ENCODE results near the gene UCHL3. TPM values are rescaled to one million over a fixed set of nuclear protein-coding genes. Genes with fewer than 3 reads are reported as not detected.
A peak's percentile ranks its signal among the peaks of the same experiment; 100 is the strongest.

UCHL3 gene
- total and polyA plus RNA-seq, 2 of the 4 experiments (the other 2 are of a cell fraction) = 63.8 to 68.3 TPM

- peaks cover 10 to 33% of the 10 kb centered on the region in 2 experiments; a peak in 3 of 4 replicates for H3K79me1 ChIP-seq (ENCODE audit: low read depth in 1 of 2, low read length in 2 of 2)
- peaks cover 23% of the 10 kb centered on the region; the same call in 1 of the 2 replicates for H4K20me1 ChIP-seq (ENCODE audit: insufficient read depth, low read length)
- peaks cover under 1% of the 10 kb centered on the region for H3K36me3 ChIP-seq (ENCODE audit: control insufficient read depth, insufficient read depth, low read length)
- H3K9me1 ChIP-seq (ENCODE audit: insufficient read depth, low read length) = peaks cover 8% of the 10 kb centered on the region
- peak; percentile 52 for DNase-seq
- TF ChIP-seq USF2 (IDR thresholded peaks at IDR 0.05; ENCODE audit: low read depth, low read length) = no peak
- peak; percentile 60; the same call in 1 of the 2 replicates for TF ChIP-seq MAZ (IDR thresholded peaks at IDR 0.05; ENCODE audit: borderline replicate concordance, low read depth, low read length)
- no peak for TF ChIP-seq ELK1 (IDR thresholded peaks at IDR 0.05; ENCODE audit: borderline replicate concordance, low read depth, low read length)
- BruUV-seq (replicated peaks) = no TSS peak
- dilution Hi-C loops (cut with HindIII; ENCODE audit: low sequenced_read_pairs, unreplicated experiment) = no loop called here
- peak within 1 kb of the TSS; percentile 98 for H3K4ac ChIP-seq (ENCODE audit: low read depth, low read length)
- peak; percentile 68 for ATAC-seq (ENCODE audit: low read depth)
- H4K8ac ChIP-seq (ENCODE audit: low read depth in 2 of 2, low read length in 2 of 2) = peak within 1 kb of the TSS; percentile 85 to 94
- peak within 1 kb of the TSS; percentile 77; the same call in 2 of the 3 replicates for H2BK15ac ChIP-seq (ENCODE audit: low read depth, low read length)
- H3K9me3 ChIP-seq (ENCODE audit: control insufficient read depth, insufficient read depth, low read length) = no peaks in the 10 kb centered on the region
- peak within 1 kb of the TSS; percentile 65 for H3K18ac ChIP-seq (ENCODE audit: low read depth, low read length)
- peak within 1 kb of the TSS; percentile 93 for H2BK20ac ChIP-seq (ENCODE audit: low read depth, low read length)
- H3K4me2 ChIP-seq (ENCODE audit: low read depth, low read length) = peak within 1 kb of the TSS; percentile 98
- peak within 1 kb of the TSS; percentile 99 for H4K91ac ChIP-seq (ENCODE audit: insufficient read depth, low read depth, low read length)
- peaks cover 20% of the 10 kb centered on the region for H3K4me1 ChIP-seq (ENCODE audit: control insufficient read depth, insufficient read depth, low read length)
- H3K56ac ChIP-seq (ENCODE audit: extremely low read depth, insufficient read depth, low read length) = peak within 1 kb of the TSS; percentile 91
- ChIA-PET CTCF (no interaction called here), POLR2A (ENCODE audit: unreplicated experiment) (interaction anchor here (0.5 to 0.6 kb wide), 2 partner anchors 27 to 122 kb away, joined by 4 to 5 read pairs; no protein-coding TSS in a partner anchor)
- 1% methylated on average over 22 of the region's 76 CpGs; no CpG with 5 or more reads in 1 of the 2 experiments for WGBS, 2 experiments (ENCODE audit: extremely low coverage in 2 of 2, insufficient read length in 1 of 2)
- peak within 1 kb of the TSS; percentile 86 for H3K27ac ChIP-seq (ENCODE audit: insufficient read depth, low read length)
- intact Hi-C loops (cut with micrococcal nuclease) = loop anchor here (2.0 kb wide), 1 partner anchor 153 kb away; the partner anchor contains the start of gene TBC1D4
- peak within 1 kb of the TSS; percentile 99 for H3K14ac ChIP-seq (replicated peaks; ENCODE audit: low read depth, low read length)
- H2AFZ ChIP-seq (replicated peaks; ENCODE audit: low read length, poor library complexity) = peak within 1 kb of the TSS; percentile 87
- peak within 1 kb of the TSS; percentile 93 for H4K5ac ChIP-seq (ENCODE audit: low read depth, low read length)
- H3K4me3 ChIP-seq (ENCODE audit: insufficient read depth, low read depth, low read length) = peak within 1 kb of the TSS; percentile 80
- H2AK5ac ChIP-seq (ENCODE audit: low read depth, low read length) = peak within 1 kb of the TSS; percentile 95
- H3K23ac ChIP-seq (ENCODE audit: low read depth, low read length) = peak within 1 kb of the TSS; percentile 100
- H2BK120ac ChIP-seq (ENCODE audit: low read depth, low read length) = peak within 1 kb of the TSS; percentile 97
- H3K9ac ChIP-seq (ENCODE audit: low read depth, low read length) = peak within 1 kb of the TSS; percentile 81
- H2AK9ac ChIP-seq (replicated peaks; ENCODE audit: low read depth, low read length, poor library complexity) = peak within 1 kb of the TSS; percentile 97
- no peaks in the 10 kb centered on the region for H3K27me3 ChIP-seq (ENCODE audit: control insufficient read depth, insufficient read depth, low read length)
- in situ Hi-C loops (cut with MboI; ENCODE audit: low sequenced_read_pairs) = no loop called here
- H2BK5ac ChIP-seq (ENCODE audit: low read depth, low read length, poor library complexity, severe bottlenecking) = peak within 1 kb of the TSS; percentile 94
Measured at GRCh38 chr13:75635828-75636435, 86.3 kb downstream of the UCHL3 start, which contains the start of gene LMO7. LMO7 (plus strand) TSS chr13:75636330; CDS start chr13:75636658, 328 bp downstream.
